ENCODE results near the gene WNK2. TPM values are rescaled to one million over a fixed set of nuclear protein-coding genes. Genes with fewer than 3 reads are reported as not detected.

The WNK2 gene
- polyA plus RNA-seq, 3 donors = 0.40 TPM; not detected in 2

DNA sequence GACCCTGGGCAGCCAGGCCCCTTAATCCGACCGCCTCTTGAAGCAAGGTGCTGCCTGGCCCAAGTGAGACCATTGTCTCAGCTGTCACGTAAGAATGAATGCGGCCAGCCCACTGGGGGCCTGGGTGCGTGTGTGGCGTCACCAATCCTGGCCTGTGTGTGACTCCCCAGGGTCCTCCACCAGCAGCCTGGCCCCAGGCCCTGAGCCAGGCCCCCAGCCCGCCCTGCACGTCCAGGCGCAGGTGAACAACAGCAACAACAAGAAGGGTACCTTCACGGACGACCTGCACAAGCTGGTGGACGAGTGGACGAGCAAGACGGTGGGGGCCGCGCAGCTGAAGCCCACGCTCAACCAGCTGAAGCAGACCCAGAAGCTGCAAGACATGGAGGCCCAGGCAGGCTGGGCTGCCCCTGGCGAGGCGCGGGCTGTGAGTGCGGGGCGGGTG, 124.2 kb downstream of the WNK2 start:
- H3K4me2 ChIP-seq (replicated peaks; ENCODE audit: extremely low read depth, low read length, poor library complexity, severe bottlenecking) = no peak overlapping the region
- Mint-ChIP-seq H3K27ac (no peak overlapping the region), H3K36me3 (no peaks in the 10 kb centered on the region), H3K4me1 (no peaks in the 10 kb centered on the region), H3K4me3 (no peak overlapping the region), H3K9me3 (no peaks in the 10 kb centered on the region), H3K27me3 (ENCODE audit: low read depth in 3 of 3) (peaks cover 6 to 28% (median 17%) of the 10 kb centered on the region in 3 donors)
- H3K9me3 ChIP-seq (replicated peaks in 1 of 2; ENCODE audit: control insufficient read depth in 1 of 2, insufficient read depth in 1 of 2, low read length in 2 of 2) = no peaks in the 10 kb centered on the region
- H3K27me3 ChIP-seq (ENCODE audit: control insufficient read depth in 2 of 2, insufficient read depth in 2 of 2, low read length in 2 of 2) = peaks cover 0 to 5% of the 10 kb centered on the region in 2 donors
- no peak overlapping the region for H2AFZ ChIP-seq (ENCODE audit: insufficient read depth, low read depth, low read length, poor library complexity, severe bottlenecking)
- H4K20me1 ChIP-seq (ENCODE audit: insufficient read depth, low read length) = no peaks in the 10 kb centered on the region
- H3K27ac ChIP-seq (ENCODE audit: low read depth in 1 of 2, low read length in 2 of 2) = no peak overlapping the region
- no peaks in the 10 kb centered on the region for H3K4me1 ChIP-seq (ENCODE audit: control insufficient read depth in 1 of 2, insufficient read depth in 2 of 2, low read length in 2 of 2)
- H3K36me3 ChIP-seq (replicated peaks in 1 of 2; ENCODE audit: control insufficient read depth in 1 of 2, insufficient read depth in 2 of 2, low read length in 2 of 2) = no peaks in the 10 kb centered on the region
- intact Hi-C loops (cut with micrococcal nuclease) = loop anchor here (10.0 kb wide), 1 partner anchor 203 kb away; no protein-coding TSS in a partner anchor
- 96% methylated on average over 18 of the region's 22 CpGs for WGBS (ENCODE audit: insufficient coverage)
- TF ChIP-seq, protein P1, sequence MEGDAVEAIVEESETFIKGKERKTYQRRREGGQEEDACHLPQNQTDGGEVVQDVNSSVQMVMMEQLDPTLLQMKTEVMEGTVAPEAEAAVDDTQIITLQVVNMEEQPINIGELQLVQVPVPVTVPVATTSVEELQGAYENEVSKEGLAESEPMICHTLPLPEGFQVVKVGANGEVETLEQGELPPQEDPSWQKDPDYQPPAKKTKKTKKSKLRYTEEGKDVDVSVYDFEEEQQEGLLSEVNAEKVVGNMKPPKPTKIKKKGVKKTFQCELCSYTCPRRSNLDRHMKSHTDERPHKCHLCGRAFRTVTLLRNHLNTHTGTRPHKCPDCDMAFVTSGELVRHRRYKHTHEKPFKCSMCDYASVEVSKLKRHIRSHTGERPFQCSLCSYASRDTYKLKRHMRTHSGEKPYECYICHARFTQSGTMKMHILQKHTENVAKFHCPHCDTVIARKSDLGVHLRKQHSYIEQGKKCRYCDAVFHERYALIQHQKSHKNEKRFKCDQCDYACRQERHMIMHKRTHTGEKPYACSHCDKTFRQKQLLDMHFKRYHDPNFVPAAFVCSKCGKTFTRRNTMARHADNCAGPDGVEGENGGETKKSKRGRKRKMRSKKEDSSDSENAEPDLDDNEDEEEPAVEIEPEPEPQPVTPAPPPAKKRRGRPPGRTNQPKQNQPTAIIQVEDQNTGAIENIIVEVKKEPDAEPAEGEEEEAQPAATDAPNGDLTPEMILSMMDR (IDR thresholded peaks at IDR 0.05) = no peak
- no peak overlapping the region for H3K4me3 ChIP-seq (replicated peaks in 1 of 3; ENCODE audit: low read depth in 2 of 3, low read length in 3 of 3)
- no peak for DNase-seq
- H3K79me2 ChIP-seq (ENCODE audit: insufficient read depth, low read length) = no peaks in the 10 kb centered on the region
- H3K9ac ChIP-seq (ENCODE audit: insufficient read depth, low read length, poor library complexity, severe bottlenecking) = no peak overlapping the region

DNA sequence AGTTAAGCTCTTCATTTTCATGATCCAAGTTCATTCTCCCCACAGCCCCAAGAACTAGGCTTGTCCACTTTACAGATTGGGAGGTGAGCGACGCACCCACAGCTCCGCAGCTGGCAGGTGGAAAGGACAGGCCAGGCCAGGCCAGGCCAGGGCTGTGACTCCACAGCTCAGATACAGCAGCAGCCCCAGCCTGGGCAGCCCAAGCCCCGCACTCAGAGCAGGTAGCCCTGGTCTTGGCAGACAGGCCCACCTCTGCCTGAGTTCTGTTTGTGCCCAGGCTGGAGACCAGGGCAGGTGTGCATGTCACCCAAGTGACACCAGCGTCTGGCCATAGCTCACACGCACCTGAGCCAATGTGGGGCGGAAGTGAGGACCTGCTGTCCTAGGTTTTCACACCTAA, 124.7 kb downstream of the WNK2 start:
- Mint-ChIP-seq H3K27ac (no peak overlapping the region), H3K27me3 (ENCODE audit: low read depth in 3 of 3) (peaks cover 8 to 30% (median 22%) of the 10 kb centered on the region in 3 donors), H3K4me3 (no peak overlapping the region), H3K36me3 (no peaks in the 10 kb centered on the region), H3K4me1 (no peaks in the 10 kb centered on the region), H3K9me3 (no peaks in the 10 kb centered on the region)
- Histone ChIP-seq H3K4me2 (replicated peaks; ENCODE audit: extremely low read depth, low read length, poor library complexity, severe bottlenecking) (no peak overlapping the region), H3K4me1 (ENCODE audit: control insufficient read depth in 1 of 2, insufficient read depth in 2 of 2, low read length in 2 of 2) (no peaks in the 10 kb centered on the region), H3K27me3 (ENCODE audit: control insufficient read depth in 2 of 2, insufficient read depth in 2 of 2, low read length in 2 of 2) (peaks cover 0 to 5% of the 10 kb centered on the region in 2 donors), H3K9me3 (replicated peaks in 1 of 2; ENCODE audit: control insufficient read depth in 1 of 2, insufficient read depth in 1 of 2, low read length in 2 of 2) (no peaks in the 10 kb centered on the region), H3K79me2 (ENCODE audit: insufficient read depth, low read length) (no peaks in the 10 kb centered on the region), H3K9ac (ENCODE audit: insufficient read depth, low read length, poor library complexity, severe bottlenecking) (no peak overlapping the region), H2AFZ (ENCODE audit: insufficient read depth, low read depth, low read length, poor library complexity, severe bottlenecking) (no peak overlapping the region), H3K4me3 (replicated peaks in 1 of 3; ENCODE audit: low read depth in 2 of 3, low read length in 3 of 3) (no peak overlapping the region), H3K27ac (ENCODE audit: low read depth in 1 of 2, low read length in 2 of 2) (no peak overlapping the region), H3K36me3 (replicated peaks in 1 of 2; ENCODE audit: control insufficient read depth in 1 of 2, insufficient read depth in 2 of 2, low read length in 2 of 2) (no peaks in the 10 kb centered on the region), H4K20me1 (ENCODE audit: insufficient read depth, low read length) (no peaks in the 10 kb centered on the region)
- TF ChIP-seq, protein P1 (IDR thresholded peaks at IDR 0.05) = no peak
- intact Hi-C loops (cut with micrococcal nuclease) = loop anchor here (10.0 kb wide), 1 partner anchor 204 kb away; no protein-coding TSS in a partner anchor
- WGBS (ENCODE audit: insufficient coverage) = 97% methylated on average over 7 of the region's 7 CpGs
- DNase-seq = no peak

All from CD14-positive monocyte (primary cell).